Sigmoid colon (tissue), 7 donors: ENCODE data around the gene MORF4L2. TPM values are rescaled to one million over a fixed set of nuclear protein-coding genes. Genes with fewer than 3 reads are reported as not detected.
A peak's percentile ranks its signal among the peaks of the same experiment; 100 is the strongest.

ENCODE experiments used
- DNase-seq: peaks from one replicate; pipeline ENCODE4 v3.0.0-alpha.2; 2019
- H3K27ac ChIP-seq, 4 donors: fragments of 200-600 bp; sonication (generic); one replicate each; pipeline ENCODE4 v1.5.1; 2016 to 2019; ENCODE audit warnings: mild to moderate bottlenecking in 1 of 4
- H3K27me3 ChIP-seq, 3 donors: fragments of 200-600 bp; sonication (generic); one replicate each; pipeline ENCODE4 v1.5.1; 2019; ENCODE audit warnings: mild to moderate bottlenecking in 1 of 3
- H3K36me3 ChIP-seq, 4 donors: fragments of 200-600 bp; sonication (generic); one replicate each; pipeline ENCODE4 v1.5.1; 2016 to 2019
- H3K4me1 ChIP-seq, 4 donors: fragments of 200-600 bp; sonication (generic); one replicate each; pipeline ENCODE4 v1.5.1; 2017 to 2019
- H3K4me3 ChIP-seq, 4 donors: fragments of 200-600 bp; sonication (generic); one replicate each; pipeline ENCODE4 v1.5.1; 2017 to 2019; ENCODE audit warnings: mild to moderate bottlenecking in 2 of 4, moderate library complexity in 1 of 4
- H3K9me3 ChIP-seq, 4 donors: fragments of 200-600 bp in 3 of 4; sonication (generic) in 3 of 4; one replicate each; pipeline versions ENCODE4 v1.5.1 to v1.6.1; 2013 to 2019
- EP300 ChIP-seq, 4 donors: sonication (generic); formaldehyde crosslinking; IDR thresholded peaks; one replicate each; pipeline ENCODE4 v1.6.1; 2017; ENCODE audit warnings: antibody characterized with exemption in 4 of 4
- POLR2A ChIP-seq, 2 donors: fragments of 450-650 bp; IDR thresholded peaks; one replicate each; pipeline ENCODE4 v1.6.1; 2016; ENCODE audit warnings: antibody characterized with exemption in 2 of 2, mild to moderate bottlenecking in 2 of 2, moderate library complexity in 2 of 2
- POLR2AphosphoS5 ChIP-seq, 4 donors: sonication (generic); formaldehyde crosslinking; IDR thresholded peaks; one replicate each; pipeline ENCODE4 v1.6.1; 2017; ENCODE audit warnings: antibody characterized with exemption in 4 of 4
- WGBS, 2 donors: extraction: QIAGEN DNeasy Blood & Tissue Kit; methylation state at CpG; one replicate each; pipeline ENCODE4 v1.1.7; 2013; 5-methylcytosine and 5-hydroxymethylcytosine counted together
- intact Hi-C: fragments of 100-400 bp; cut with DNase I; formaldehyde crosslinking; loops from one replicate; pipeline ENCODE4 v1.15.1; 2023
- polyA plus RNA-seq, 3 donors: library from polyadenylated mRNA; stranded (reverse); fragments of 200-250 nt; gene quantifications; one replicate each; pipeline ENCODE4 v1.2.3, GENCODE V29; 2013
- total RNA-seq, 4 donors: library from RNA; depleted of rRNA; stranded (reverse); fragments of >200 nt; gene quantifications; one replicate each; pipeline ENCODE4 v1.1.0, GENCODE V29; 2016
- TF ChIP-seq, protein P1 (sequence below), 4 experiments: fragments of 450-650 bp in 3 of 4; fragments of 200-600 bp in 1 of 4; IDR thresholded peaks; one replicate each; pipeline ENCODE4 v1.5.1; 2016 to 2019; ENCODE audit warnings: antibody characterized with exemption in 4 of 4, mild to moderate bottlenecking in 3 of 4, moderate library complexity in 2 of 4
- donor health status: healthy with polysubstance abuse.
- donor health status: Bipolar disorder and iron deficiency.
- donor health status: healthy.

Gene MORF4L2
- total and polyA plus RNA-seq, 7 donors = 171 to 255 (median 215) TPM

- H3K9me3 ChIP-seq = no peaks in the 10 kb centered on the region
- no peaks in the 10 kb centered on the region for H3K36me3 ChIP-seq
- H3K27ac ChIP-seq = peak within 1 kb of the TSS; percentile 89 to 95 (median 92)
- peak in 1 of 4 donors; percentile 23 for TF ChIP-seq EP300 (IDR thresholded peaks at IDR 0.05)
- TF ChIP-seq POLR2A (IDR thresholded peaks at IDR 0.05) = peak in 1 of 2 donors; percentile 51
- TF ChIP-seq, protein P1, sequence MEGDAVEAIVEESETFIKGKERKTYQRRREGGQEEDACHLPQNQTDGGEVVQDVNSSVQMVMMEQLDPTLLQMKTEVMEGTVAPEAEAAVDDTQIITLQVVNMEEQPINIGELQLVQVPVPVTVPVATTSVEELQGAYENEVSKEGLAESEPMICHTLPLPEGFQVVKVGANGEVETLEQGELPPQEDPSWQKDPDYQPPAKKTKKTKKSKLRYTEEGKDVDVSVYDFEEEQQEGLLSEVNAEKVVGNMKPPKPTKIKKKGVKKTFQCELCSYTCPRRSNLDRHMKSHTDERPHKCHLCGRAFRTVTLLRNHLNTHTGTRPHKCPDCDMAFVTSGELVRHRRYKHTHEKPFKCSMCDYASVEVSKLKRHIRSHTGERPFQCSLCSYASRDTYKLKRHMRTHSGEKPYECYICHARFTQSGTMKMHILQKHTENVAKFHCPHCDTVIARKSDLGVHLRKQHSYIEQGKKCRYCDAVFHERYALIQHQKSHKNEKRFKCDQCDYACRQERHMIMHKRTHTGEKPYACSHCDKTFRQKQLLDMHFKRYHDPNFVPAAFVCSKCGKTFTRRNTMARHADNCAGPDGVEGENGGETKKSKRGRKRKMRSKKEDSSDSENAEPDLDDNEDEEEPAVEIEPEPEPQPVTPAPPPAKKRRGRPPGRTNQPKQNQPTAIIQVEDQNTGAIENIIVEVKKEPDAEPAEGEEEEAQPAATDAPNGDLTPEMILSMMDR (IDR thresholded peaks at IDR 0.05) = no peak
- peak; percentile 58 to 80 (median 66) for TF ChIP-seq POLR2AphosphoS5 (IDR thresholded peaks at IDR 0.05)
- peaks cover 0 to 24% (median 5%) of the 10 kb centered on the region in 4 donors for H3K4me1 ChIP-seq
- intact Hi-C loops = loop anchor here (2.0 to 10.0 kb wide), 4 partner anchors 20 to 414 kb away; partner anchors contain the start of genes BEX4 and MORF4L2
- H3K27me3 ChIP-seq = no peaks in the 10 kb centered on the region
- peak within 1 kb of the TSS; percentile 46 to 65 (median 60) for H3K4me3 ChIP-seq
- DNase-seq = peak; percentile 89
- WGBS, 2 donors = 2% methylated on average over 32 of the region's 32 CpGs
These were observed 57.8 kb downstream of the MORF4L2 start, which contains the start of gene TCEAL1 for GRCh38 chrX:103628386-103629317. Gene TCEAL1 (plus strand): TSS chrX:103628975. CDS start chrX:103629917, 942 bp downstream.

DNA sequence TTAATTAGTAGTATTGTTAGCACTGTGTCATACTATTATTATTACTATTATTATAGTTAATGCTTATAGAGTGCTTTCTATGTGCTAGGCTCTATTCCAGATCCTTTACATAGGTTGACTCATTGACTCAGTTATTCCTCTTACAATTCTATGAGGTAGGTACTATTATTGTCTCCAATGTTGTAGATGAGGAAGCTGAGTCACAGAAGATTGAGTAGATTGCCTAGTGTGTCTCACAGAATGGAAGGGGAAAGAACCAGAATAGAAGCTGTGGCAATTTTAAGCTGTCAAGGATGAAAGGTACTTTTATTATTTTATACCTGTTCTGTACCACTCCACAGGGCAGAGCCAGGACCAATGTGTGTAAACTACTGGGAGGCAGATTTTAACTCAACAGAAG lies 59.6 kb downstream of the MORF4L2 start:
- Histone ChIP-seq H3K9me3 (no peaks in the 10 kb centered on the region), H3K36me3 (no peaks in the 10 kb centered on the region), H3K27me3 (no peaks in the 10 kb centered on the region), H3K4me3 (no peak overlapping the region), H3K27ac (peak overlapping the region in 2 of 4 donors; percentile 90 to 95), H3K4me1 (peaks cover 0 to 28% (median 5%) of the 10 kb centered on the region in 4 donors)
- TF ChIP-seq, protein P1 (IDR thresholded peaks at IDR 0.05) = no peak
- TF ChIP-seq POLR2A (IDR thresholded peaks at IDR 0.05) = no peak
- no peak for TF ChIP-seq EP300 (IDR thresholded peaks at IDR 0.05)
- TF ChIP-seq POLR2AphosphoS5 (IDR thresholded peaks at IDR 0.05) = no peak
- no peak for DNase-seq
- intact Hi-C loops = loop anchor here (10.0 kb wide), 1 partner anchor 412 kb away; the partner anchor contains the start of gene BEX4

Other genes with a start within 250 kb of the MORF4L2 start
- 1 to 10 TPM in 1 of 4 donors, under 1 TPM in 3; 0.66 to 1.7 (median 0.83) TPM for gene RAB40A, start 167.2 kb downstream of the MORF4L2 start, total RNA-seq
- under 1 TPM in 1 of 3 donors, not detected in 2; 0.12 TPM for gene RAB40A, start 167.2 kb downstream of the MORF4L2 start, polyA plus RNA-seq
- 100 to 1,000 TPM; 127 to 366 (median 178) TPM for gene TCEAL4, start 101.2 kb downstream of the MORF4L2 start, total RNA-seq
- 100 to 1,000 TPM in 1 of 3 donors, 10 to 100 TPM in 2; 54.8 to 117 (median 62.1) TPM for gene TCEAL4, start 101.2 kb downstream of the MORF4L2 start, polyA plus RNA-seq
- gene TCEAL3, start 78.7 kb downstream of the MORF4L2 start, total RNA-seq = 10 to 100 TPM; 55.3 to 68.3 (median 61.4) TPM
- 10 to 100 TPM; 13.9 to 31.8 (median 17.7) TPM for gene TCEAL3, start 78.7 kb downstream of the MORF4L2 start, polyA plus RNA-seq
- gene TCEAL1, start 57.7 kb downstream of the MORF4L2 start, total RNA-seq = 100 to 1,000 TPM; 135 to 186 (median 173) TPM
- 10 to 100 TPM; 19.5 to 24.6 (median 20.1) TPM for gene TCEAL1, start 57.7 kb downstream of the MORF4L2 start, polyA plus RNA-seq
- gene TMEM31, start 24.2 kb upstream of the MORF4L2 start, total RNA-seq = not detected
- gene TMEM31, start 24.2 kb upstream of the MORF4L2 start, polyA plus RNA-seq = not detected
- 100 to 1,000 TPM in 1 of 4 donors, 10 to 100 TPM in 3; 32.7 to 112 (median 47.0) TPM for gene PLP1, start 90.1 kb upstream of the MORF4L2 start, total RNA-seq
- 10 to 100 TPM in 1 of 3 donors, 1 to 10 TPM in 2; 1.6 to 10.2 (median 3.6) TPM for gene PLP1, start 90.1 kb upstream of the MORF4L2 start, polyA plus RNA-seq
- 10 to 100 TPM in 3 of 4 donors, 1 to 10 TPM in 1; 9.2 to 18.8 (median 12.6) TPM for gene RAB9B, start 145.6 kb upstream of the MORF4L2 start, total RNA-seq
- gene RAB9B, start 145.6 kb upstream of the MORF4L2 start, polyA plus RNA-seq = under 1 TPM; under 0.01 to 0.64 (median 0.23) TPM